WTC11 (cell line): ENCODE data around the gene ZNF600. TPM values are rescaled to one million over a fixed set of nuclear protein-coding genes. Genes with fewer than 3 reads are reported as not detected.
"Not testable (repeated sequence)": the region's sequence is repeated elsewhere in the genome, so short reads cannot be mapped to it uniquely, and the experiment has no call there.

Source experiments
- ATAC-seq: fragments of 200-7000 bp; cut with Tn5 transposase; 2 replicates; pipeline ENCODE4 v1.10.0; 2021; ENCODE audit warnings: mild to moderate bottlenecking, moderate library complexity
- CTCF ChIA-PET: fragments of 300-600 bp; sonication (Branson Sonifier 250); formaldehyde crosslinking; loops from one replicate; lab custom pipeline; 2021; ENCODE audit warnings: antibody characterized with exemption; lab: Charles Lee
- POLR2A ChIA-PET: fragments of 350-600 bp; sonication (Branson Sonifier 250); formaldehyde crosslinking; loops from one replicate; lab custom pipeline; 2021; ENCODE audit warnings: antibody characterized with exemption; lab: Charles Lee
- DNase-seq: peaks from one replicate; pipeline ENCODE4 v3.0.0; 2021; ENCODE audit warnings: low spot score
- H3K27ac Mint-ChIP-seq: 2 replicates; pipeline ENCODE4 v1.8.0; 2021; ENCODE audit warnings: mixed read lengths
- H3K27me3 Mint-ChIP-seq: 2 replicates; pipeline ENCODE4 v1.8.0; 2021; ENCODE audit warnings: low read depth, mild to moderate bottlenecking, moderate library complexity, mixed read lengths
- H3K36me3 Mint-ChIP-seq: 2 replicates; pipeline ENCODE4 v1.8.0; 2021; ENCODE audit warnings: mixed read lengths
- H3K4me1 Mint-ChIP-seq: 2 replicates; pipeline ENCODE4 v1.8.0; 2022; ENCODE audit warnings: mixed read lengths
- H3K4me3 Mint-ChIP-seq: 2 replicates; pipeline ENCODE4 v1.8.0; 2021; ENCODE audit warnings: mild to moderate bottlenecking, moderate library complexity, mixed read lengths
- H3K9me3 Mint-ChIP-seq: 2 replicates; pipeline ENCODE4 v1.8.0; 2021; ENCODE audit warnings: mixed read lengths
- CBFB ChIP-seq: sonication (generic); formaldehyde crosslinking; IDR thresholded peaks from 2 replicates; pipeline ENCODE4 v1.8.1; 2022; ENCODE audit warnings: mild to moderate bottlenecking, low read depth, missing genetic modification reagents
- FOXP1 ChIP-seq: sonication (generic); formaldehyde crosslinking; IDR thresholded peaks from 2 replicates; pipeline ENCODE4 v1.8.0; 2022; ENCODE audit warnings: missing genetic modification reagents, mild to moderate bottlenecking, moderate library complexity, borderline replicate concordance
- GTF2I ChIP-seq: fragments of 250-450 bp; sonication (Bioruptor Pico); conservative IDR thresholded peaks from 2 replicates; pipeline ENCODE4 v1.4.0; 2021; ENCODE audit warnings: mild to moderate bottlenecking
- IRF2 ChIP-seq: sonication (generic); formaldehyde crosslinking; IDR thresholded peaks from 2 replicates; pipeline ENCODE4 v1.8.0; 2022; ENCODE audit warnings: low read depth, missing genetic modification reagents, borderline replicate concordance
- NR1H2 ChIP-seq: sonication (generic); formaldehyde crosslinking; IDR thresholded peaks from 2 replicates; pipeline ENCODE4 v1.9.0; 2021; ENCODE audit warnings: mild to moderate bottlenecking, moderate library complexity, missing genetic modification reagents
- SP1 ChIP-seq: sonication (generic); formaldehyde crosslinking; conservative IDR thresholded peaks from 2 replicates; pipeline ENCODE4 v1.8.1; 2022; ENCODE audit warnings: missing genetic modification reagents
- ZNF121 ChIP-seq: sonication (generic); formaldehyde crosslinking; IDR thresholded peaks from 2 replicates; pipeline ENCODE4 v1.8.0; 2023; ENCODE audit warnings: missing genetic modification reagents
- total RNA-seq: library from RNA; stranded (reverse); gene quantifications from 3 replicates; pipeline ENCODE4 v1.2.3, GENCODE V29; 2021
- TF ChIP-seq, protein P1 (sequence below): fragments of 250-450 bp; sonication (Bioruptor Pico); IDR thresholded peaks from 2 replicates; pipeline ENCODE4 v2.1.2; 2022; ENCODE audit warnings: mild to moderate bottlenecking, moderate library complexity
- TF ChIP-seq, protein P2 (sequence below): sonication (generic); formaldehyde crosslinking; IDR thresholded peaks from 2 replicates; pipeline ENCODE4 v1.8.1; 2022; ENCODE audit warnings: low read depth, missing genetic modification reagents, borderline replicate concordance
- TF ChIP-seq, protein P3 (sequence below): sonication (generic); formaldehyde crosslinking; IDR thresholded peaks from 2 replicates; pipeline ENCODE4 v1.8.1; 2023; ENCODE audit warnings: mild to moderate bottlenecking, missing genetic modification reagents, borderline replicate concordance
- TF ChIP-seq, protein P4 (sequence below): fragments of 250-450 bp; sonication (Bioruptor Pico); IDR thresholded peaks from 2 replicates; pipeline ENCODE4 v1.9.0; 2021; ENCODE audit warnings: mild to moderate bottlenecking

ZNF600 gene
- total RNA-seq, 1 experiment from 2014 or later = 13.2 TPM

DNA sequence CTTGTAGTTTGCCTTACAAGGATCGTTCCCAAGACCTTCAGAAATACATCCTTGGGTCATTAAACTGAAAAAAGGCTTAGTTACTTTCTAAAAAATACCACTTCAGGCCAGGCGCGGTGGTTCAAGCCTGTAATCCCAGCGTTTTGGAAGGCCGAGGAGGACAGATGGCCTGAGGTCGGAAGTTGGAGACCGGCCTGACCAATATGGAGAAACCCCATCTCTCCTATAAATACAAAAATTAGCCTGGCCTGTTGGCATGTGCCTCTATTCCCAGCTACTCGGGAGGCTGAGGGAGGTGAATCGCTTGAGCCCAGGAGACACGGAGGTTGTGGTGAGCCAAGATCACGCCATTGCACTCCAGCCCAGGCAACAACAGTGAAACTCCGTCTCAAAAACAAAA, 37.1 kb upstream of the ZNF600 start:
- Mint-ChIP-seq H3K27me3 (peaks cover 10% of the 10 kb centered on the region), H3K4me3 (no peak overlapping the region), H3K9me3 (peaks cover 5% of the 10 kb centered on the region; the same call in 1 of the 2 replicates), H3K4me1 (peaks cover 7% of the 10 kb centered on the region), H3K36me3 (no peaks in the 10 kb centered on the region), H3K27ac (no peak overlapping the region)
- TF ChIP-seq, protein P1, sequence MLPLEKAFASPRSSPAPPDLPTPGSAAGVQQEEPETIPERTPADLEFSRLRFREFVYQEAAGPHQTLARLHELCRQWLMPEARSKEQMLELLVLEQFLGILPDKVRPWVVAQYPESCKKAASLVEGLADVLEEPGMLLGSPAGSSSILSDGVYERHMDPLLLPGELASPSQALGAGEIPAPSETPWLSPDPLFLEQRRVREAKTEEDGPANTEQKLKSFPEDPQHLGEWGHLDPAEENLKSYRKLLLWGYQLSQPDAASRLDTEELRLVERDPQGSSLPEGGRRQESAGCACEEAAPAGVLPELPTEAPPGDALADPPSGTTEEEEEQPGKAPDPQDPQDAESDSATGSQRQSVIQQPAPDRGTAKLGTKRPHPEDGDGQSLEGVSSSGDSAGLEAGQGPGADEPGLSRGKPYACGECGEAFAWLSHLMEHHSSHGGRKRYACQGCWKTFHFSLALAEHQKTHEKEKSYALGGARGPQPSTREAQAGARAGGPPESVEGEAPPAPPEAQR (CRISPR knock-in tag) = no peak
- TF ChIP-seq NR1H2 (no peak), FOXP1 (CRISPR knock-in tag) (no peak), CBFB (CRISPR knock-in tag) (no peak), IRF2 (CRISPR knock-in tag) (no peak)
- TF ChIP-seq, protein P2, sequence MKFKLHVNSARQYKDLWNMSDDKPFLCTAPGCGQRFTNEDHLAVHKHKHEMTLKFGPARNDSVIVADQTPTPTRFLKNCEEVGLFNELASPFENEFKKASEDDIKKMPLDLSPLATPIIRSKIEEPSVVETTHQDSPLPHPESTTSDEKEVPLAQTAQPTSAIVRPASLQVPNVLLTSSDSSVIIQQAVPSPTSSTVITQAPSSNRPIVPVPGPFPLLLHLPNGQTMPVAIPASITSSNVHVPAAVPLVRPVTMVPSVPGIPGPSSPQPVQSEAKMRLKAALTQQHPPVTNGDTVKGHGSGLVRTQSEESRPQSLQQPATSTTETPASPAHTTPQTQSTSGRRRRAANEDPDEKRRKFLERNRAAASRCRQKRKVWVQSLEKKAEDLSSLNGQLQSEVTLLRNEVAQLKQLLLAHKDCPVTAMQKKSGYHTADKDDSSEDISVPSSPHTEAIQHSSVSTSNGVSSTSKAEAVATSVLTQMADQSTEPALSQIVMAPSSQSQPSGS (CRISPR knock-in tag) = no peak
- TF ChIP-seq, protein P3, sequence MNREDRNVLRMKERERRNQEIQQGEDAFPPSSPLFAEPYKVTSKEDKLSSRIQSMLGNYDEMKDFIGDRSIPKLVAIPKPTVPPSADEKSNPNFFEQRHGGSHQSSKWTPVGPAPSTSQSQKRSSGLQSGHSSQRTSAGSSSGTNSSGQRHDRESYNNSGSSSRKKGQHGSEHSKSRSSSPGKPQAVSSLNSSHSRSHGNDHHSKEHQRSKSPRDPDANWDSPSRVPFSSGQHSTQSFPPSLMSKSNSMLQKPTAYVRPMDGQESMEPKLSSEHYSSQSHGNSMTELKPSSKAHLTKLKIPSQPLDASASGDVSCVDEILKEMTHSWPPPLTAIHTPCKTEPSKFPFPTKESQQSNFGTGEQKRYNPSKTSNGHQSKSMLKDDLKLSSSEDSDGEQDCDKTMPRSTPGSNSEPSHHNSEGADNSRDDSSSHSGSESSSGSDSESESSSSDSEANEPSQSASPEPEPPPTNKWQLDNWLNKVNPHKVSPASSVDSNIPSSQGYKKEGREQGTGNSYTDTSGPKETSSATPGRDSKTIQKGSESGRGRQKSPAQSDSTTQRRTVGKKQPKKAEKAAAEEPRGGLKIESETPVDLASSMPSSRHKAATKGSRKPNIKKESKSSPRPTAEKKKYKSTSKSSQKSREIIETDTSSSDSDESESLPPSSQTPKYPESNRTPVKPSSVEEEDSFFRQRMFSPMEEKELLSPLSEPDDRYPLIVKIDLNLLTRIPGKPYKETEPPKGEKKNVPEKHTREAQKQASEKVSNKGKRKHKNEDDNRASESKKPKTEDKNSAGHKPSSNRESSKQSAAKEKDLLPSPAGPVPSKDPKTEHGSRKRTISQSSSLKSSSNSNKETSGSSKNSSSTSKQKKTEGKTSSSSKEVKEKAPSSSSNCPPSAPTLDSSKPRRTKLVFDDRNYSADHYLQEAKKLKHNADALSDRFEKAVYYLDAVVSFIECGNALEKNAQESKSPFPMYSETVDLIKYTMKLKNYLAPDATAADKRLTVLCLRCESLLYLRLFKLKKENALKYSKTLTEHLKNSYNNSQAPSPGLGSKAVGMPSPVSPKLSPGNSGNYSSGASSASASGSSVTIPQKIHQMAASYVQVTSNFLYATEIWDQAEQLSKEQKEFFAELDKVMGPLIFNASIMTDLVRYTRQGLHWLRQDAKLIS (CRISPR knock-in tag) = no peak
- TF ChIP-seq, protein P4, sequence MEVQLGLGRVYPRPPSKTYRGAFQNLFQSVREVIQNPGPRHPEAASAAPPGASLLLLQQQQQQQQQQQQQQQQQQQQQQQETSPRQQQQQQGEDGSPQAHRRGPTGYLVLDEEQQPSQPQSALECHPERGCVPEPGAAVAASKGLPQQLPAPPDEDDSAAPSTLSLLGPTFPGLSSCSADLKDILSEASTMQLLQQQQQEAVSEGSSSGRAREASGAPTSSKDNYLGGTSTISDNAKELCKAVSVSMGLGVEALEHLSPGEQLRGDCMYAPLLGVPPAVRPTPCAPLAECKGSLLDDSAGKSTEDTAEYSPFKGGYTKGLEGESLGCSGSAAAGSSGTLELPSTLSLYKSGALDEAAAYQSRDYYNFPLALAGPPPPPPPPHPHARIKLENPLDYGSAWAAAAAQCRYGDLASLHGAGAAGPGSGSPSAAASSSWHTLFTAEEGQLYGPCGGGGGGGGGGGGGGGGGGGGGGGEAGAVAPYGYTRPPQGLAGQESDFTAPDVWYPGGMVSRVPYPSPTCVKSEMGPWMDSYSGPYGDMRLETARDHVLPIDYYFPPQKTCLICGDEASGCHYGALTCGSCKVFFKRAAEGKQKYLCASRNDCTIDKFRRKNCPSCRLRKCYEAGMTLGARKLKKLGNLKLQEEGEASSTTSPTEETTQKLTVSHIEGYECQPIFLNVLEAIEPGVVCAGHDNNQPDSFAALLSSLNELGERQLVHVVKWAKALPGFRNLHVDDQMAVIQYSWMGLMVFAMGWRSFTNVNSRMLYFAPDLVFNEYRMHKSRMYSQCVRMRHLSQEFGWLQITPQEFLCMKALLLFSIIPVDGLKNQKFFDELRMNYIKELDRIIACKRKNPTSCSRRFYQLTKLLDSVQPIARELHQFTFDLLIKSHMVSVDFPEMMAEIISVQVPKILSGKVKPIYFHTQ (CRISPR knock-in tag) = no peak
- ChIA-PET POLR2A (no interaction called here), CTCF (no interaction called here)
- DNase-seq = no peak
- no peak for ATAC-seq

DNA sequence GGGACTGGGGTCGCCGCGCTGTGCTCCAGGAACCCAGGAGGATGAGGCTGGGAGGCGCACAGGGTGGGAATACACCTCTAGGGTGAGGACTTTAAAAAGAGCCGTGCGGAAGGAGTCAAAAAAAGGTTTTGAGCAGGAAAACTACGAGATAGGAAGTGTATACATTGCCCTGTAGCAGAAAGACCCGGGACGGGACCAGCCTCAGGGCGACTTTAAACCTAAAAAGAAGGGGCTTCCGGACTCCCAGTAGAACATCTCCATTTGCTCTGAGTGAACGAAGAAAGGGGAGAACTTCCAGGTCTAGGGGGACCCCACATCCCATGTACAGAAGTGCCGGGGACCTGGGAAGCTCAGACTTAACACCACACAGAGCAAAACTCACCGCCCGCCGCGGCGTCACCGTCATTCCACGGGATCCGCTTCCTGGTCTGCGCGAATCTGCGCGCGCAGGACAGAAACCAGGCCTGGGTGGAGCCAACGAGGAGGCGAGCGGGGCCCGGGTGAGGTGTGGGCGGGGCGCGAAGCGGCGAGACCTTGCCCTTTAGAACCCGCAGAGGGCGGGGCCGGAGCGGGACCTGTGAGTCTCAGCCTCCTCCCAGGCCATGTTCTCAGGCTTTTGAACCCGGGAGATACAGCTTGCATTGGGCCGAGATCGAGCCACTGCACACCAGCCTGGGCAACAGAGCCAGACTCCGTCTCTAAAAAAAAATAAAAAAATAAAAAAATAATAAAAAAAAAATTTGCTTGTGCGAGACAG, 34.8 kb upstream of the ZNF600 start, which contains the start of gene ZNF28:
Gene ZNF28 (minus strand): TSS at position 430 of the 757 bp plus-strand sequence. CDS start 3,675 bp downstream, outside the sequence.
- H3K27me3 Mint-ChIP-seq, H3K9me3 Mint-ChIP-seq, H3K4me1 Mint-ChIP-seq, POLR2A ChIA-PET, CTCF ChIA-PET: not testable (repeated sequence)
- peak within 1 kb of the TSS; percentile 91 for H3K4me3 Mint-ChIP-seq
- peaks cover 11% of the 10 kb centered on the region for H3K36me3 Mint-ChIP-seq
- TF ChIP-seq SP1 (CRISPR knock-in tag) = peak; percentile 36; the same call in 1 of the 2 replicates
- TF ChIP-seq ZNF121 (CRISPR knock-in tag) = peak; percentile 78; the same call in 1 of the 2 replicates
- TF ChIP-seq GTF2I = peak; percentile 66; the same call in 1 of the 2 replicates
- ATAC-seq (peak; percentile 99), DNase-seq (peak; percentile 71)
- H3K27ac Mint-ChIP-seq = peak within 1 kb of the TSS; percentile 27; the same call in 1 of the 2 replicates

DNA sequence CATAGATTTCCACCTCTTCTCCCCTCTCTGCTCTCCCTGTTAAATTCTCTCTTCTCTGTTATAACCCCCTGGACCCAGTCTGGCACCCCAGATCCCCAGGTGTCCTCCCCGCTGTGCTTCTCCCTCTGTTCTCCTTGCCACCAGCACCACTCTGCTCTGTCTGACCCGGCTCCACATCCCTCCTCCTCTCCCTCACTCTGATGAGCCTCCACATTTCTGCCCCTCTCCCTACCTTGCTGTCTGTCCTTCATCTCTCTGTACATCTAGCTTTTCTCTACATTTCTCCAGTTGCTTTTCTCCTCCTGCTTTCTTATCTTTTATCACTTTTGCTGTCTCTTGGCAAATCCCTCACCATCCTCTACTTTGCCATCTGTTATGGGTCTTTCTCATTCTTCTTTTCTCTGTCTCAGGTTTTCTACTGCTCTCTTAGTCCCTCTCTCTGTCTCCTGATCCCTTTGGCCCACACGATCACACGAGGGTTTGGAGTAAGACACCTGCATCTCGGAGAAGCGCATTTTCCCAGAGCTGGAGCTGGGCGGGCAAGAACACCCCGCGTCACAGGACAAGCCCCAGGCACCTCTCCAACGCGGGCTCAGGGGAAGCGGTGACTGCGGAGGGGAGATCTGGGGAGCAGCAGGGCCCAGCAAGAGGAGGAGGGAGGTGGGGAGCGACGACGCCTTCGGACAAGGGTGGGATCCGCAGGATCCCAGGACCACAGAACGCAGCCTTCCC, 34.0 kb upstream of the ZNF600 start:
- H3K9me3 Mint-ChIP-seq, CTCF ChIA-PET, H3K27me3 Mint-ChIP-seq, H3K27ac Mint-ChIP-seq, H3K4me1 Mint-ChIP-seq, POLR2A ChIA-PET: not testable (repeated sequence)
- Mint-ChIP-seq H3K4me3 (peak overlapping the region; percentile 91), H3K36me3 (peaks cover 14% of the 10 kb centered on the region)
- ATAC-seq (peak; percentile 65), DNase-seq (peak; percentile 51)
